ENCODE measurements around the gene CMSS1.
"Not testable (repeated sequence)": the region's sequence is repeated elsewhere in the genome, so short reads cannot be mapped to it uniquely, and the experiment has no call there.

The CMSS1 gene

GRCh38 chr3:100226712-100227429, 409.2 kb downstream of the CMSS1 start:
- no peak overlapping the region for H3K4me3 ChIP-seq (replicated peaks; ENCODE audit: insufficient read depth, low read length)
- no peaks in the 10 kb centered on the region for H3K27me3 ChIP-seq (ENCODE audit: insufficient read depth, poor library complexity, severe bottlenecking)
- DNase-seq (ENCODE audit: low read depth in 1 of 2, low spot score in 1 of 2), result no peak
- no peak for TF ChIP-seq REST (IDR thresholded peaks at IDR 0.05; ENCODE audit: insufficient replicate concordance, low read depth)
- TF ChIP-seq POLR2AphosphoS5 (IDR thresholded peaks at IDR 0.05; ENCODE audit: low read depth), result no peak
- no peak for TF ChIP-seq CTCF (IDR thresholded peaks at IDR 0.05; ENCODE audit: insufficient read depth, low read length)
- no peak for TF ChIP-seq SPI1 (IDR thresholded peaks at IDR 0.05; ENCODE audit: borderline replicate concordance, low read depth)
- no peak for TF ChIP-seq GABPA (IDR thresholded peaks at IDR 0.05; ENCODE audit: low read depth)
- no peak overlapping the region for H3K27ac ChIP-seq (replicated peaks)

GRCh38 chr3:100227511-100227921, 409.9 kb downstream of the CMSS1 start:
- Histone ChIP-seq H3K27me3 (ENCODE audit: insufficient read depth, poor library complexity, severe bottlenecking) (no peaks in the 10 kb centered on the region), H3K4me3 (replicated peaks; ENCODE audit: insufficient read depth, low read length) (no peak overlapping the region), H3K27ac (replicated peaks) (no peak overlapping the region)
- no peak for DNase-seq (ENCODE audit: low read depth in 1 of 2, low spot score in 1 of 2)
- TF ChIP-seq POLR2AphosphoS5 (IDR thresholded peaks at IDR 0.05; ENCODE audit: low read depth) (no peak), CTCF (IDR thresholded peaks at IDR 0.05; ENCODE audit: insufficient read depth, low read length) (no peak), REST (IDR thresholded peaks at IDR 0.05; ENCODE audit: insufficient replicate concordance, low read depth) (no peak), GABPA (IDR thresholded peaks at IDR 0.05; ENCODE audit: low read depth) (no peak)

GRCh38 chr3:100228247-100228646, 410.6 kb downstream of the CMSS1 start:
- no peak for DNase-seq (ENCODE audit: low read depth in 1 of 2, low spot score in 1 of 2)
- no peak overlapping the region for H3K4me3 ChIP-seq (replicated peaks; ENCODE audit: insufficient read depth, low read length)
- H3K27me3 ChIP-seq (ENCODE audit: insufficient read depth, poor library complexity, severe bottlenecking), result no peaks in the 10 kb centered on the region
- TF ChIP-seq POLR2AphosphoS5 (IDR thresholded peaks at IDR 0.05; ENCODE audit: low read depth), result no peak
- no peak for TF ChIP-seq SPI1 (IDR thresholded peaks at IDR 0.05; ENCODE audit: borderline replicate concordance, low read depth)
- no peak for TF ChIP-seq GABPA (IDR thresholded peaks at IDR 0.05; ENCODE audit: low read depth)
- TF ChIP-seq CTCF (IDR thresholded peaks at IDR 0.05; ENCODE audit: insufficient read depth, low read length), result no peak
- TF ChIP-seq REST (IDR thresholded peaks at IDR 0.05; ENCODE audit: insufficient replicate concordance, low read depth), result no peak
- no peak overlapping the region for H3K27ac ChIP-seq (replicated peaks)

- not testable (repeated sequence) for H3K27ac ChIP-seq (replicated peaks); H3K4me3 ChIP-seq (replicated peaks; ENCODE audit: insufficient read depth, low read length); DNase-seq (ENCODE audit: low read depth in 1 of 2, low spot score in 1 of 2); H3K27me3 ChIP-seq (ENCODE audit: insufficient read depth, poor library complexity, severe bottlenecking)
These were observed 411.5 kb downstream of the CMSS1 start for GRCh38 chr3:100229188-100229587.
